KMS-11 (cell line): ENCODE measurements around the gene ANK3.

Experiments used
- H2AFZ ChIP-seq: fragments of 200-600 bp; sonication (generic); 2 replicates; pipeline ENCODE4 v1.6.1; 2016; ENCODE audit warnings: antibody characterized with exemption, mixed run types, low read depth
- H3K27ac ChIP-seq: fragments of 200-600 bp; sonication (generic); 2 replicates; pipeline ENCODE4 v1.6.1; 2016; ENCODE audit warnings: mild to moderate bottlenecking, mixed run types
- H3K27me3 ChIP-seq: fragments of 200-600 bp; sonication (generic); 2 replicates; pipeline ENCODE4 v1.6.1; 2017; ENCODE audit warnings: mild to moderate bottlenecking, low read depth, mixed run types, moderate library complexity; ENCODE audit not compliant: insufficient read depth
- H3K36me3 ChIP-seq: fragments of 200-600 bp; sonication (generic); 2 replicates; pipeline ENCODE4 v1.6.1; 2017; ENCODE audit warnings: mild to moderate bottlenecking, mixed run types; ENCODE audit not compliant: insufficient read depth
- H3K4me1 ChIP-seq: fragments of 200-600 bp; sonication (generic); 2 replicates; pipeline ENCODE4 v1.6.1; 2016; ENCODE audit warnings: mild to moderate bottlenecking, low read depth, mixed run types; ENCODE audit not compliant: poor library complexity, severe bottlenecking
- H3K4me2 ChIP-seq: fragments of 200-600 bp; sonication (generic); 2 replicates; pipeline ENCODE4 v1.7.0; 2016; ENCODE audit warnings: mild to moderate bottlenecking, mixed run types
- H3K4me3 ChIP-seq: fragments of 200-600 bp; sonication (generic); IDR thresholded peaks from 2 replicates; pipeline ENCODE4 v1.6.1; 2017; ENCODE audit warnings: low read depth, low read length, mixed read lengths; ENCODE audit not compliant: insufficient read depth
- H3K79me2 ChIP-seq: fragments of 200-600 bp; sonication (generic); 2 replicates; pipeline ENCODE4 v1.6.1; 2016; ENCODE audit warnings: low read depth, mixed run types; ENCODE audit not compliant: insufficient read depth
- H3K9ac ChIP-seq: fragments of 200-600 bp; sonication (generic); 2 replicates; pipeline ENCODE4 v1.6.1; 2016; ENCODE audit warnings: mild to moderate bottlenecking, mixed run types
- H4K20me1 ChIP-seq: fragments of 200-600 bp; sonication (generic); 2 replicates; pipeline ENCODE4 v1.6.1; 2016; ENCODE audit warnings: mild to moderate bottlenecking, mixed run types; ENCODE audit not compliant: insufficient read depth
- CTCF ChIP-seq: fragments of 200-600 bp; sonication (generic); conservative IDR thresholded peaks from 2 replicates; pipeline ENCODE4 v1.6.1; 2017; ENCODE audit warnings: low read depth, mild to moderate bottlenecking, antibody characterized with exemption, low read length, moderate library complexity, mixed read lengths

The ANK3 gene

GRCh38 chr10:60175441-60175971, 214.2 kb downstream of the ANK3 start:
- Histone ChIP-seq H3K36me3 (peaks cover 22% of the 10 kb centered on the region), H3K4me1 (no peaks in the 10 kb centered on the region), H3K9ac (no peak overlapping the region), H2AFZ (no peak overlapping the region), H4K20me1 (no peaks in the 10 kb centered on the region), H3K27ac (no peak overlapping the region), H3K4me2 (no peak overlapping the region), H3K4me3 (no peak overlapping the region), H3K27me3 (no peaks in the 10 kb centered on the region), H3K79me2 (peaks cover 4% of the 10 kb centered on the region; the same call in 1 of the 2 replicates)
- no peak for TF ChIP-seq CTCF

- Histone ChIP-seq H3K4me1 (no peaks in the 10 kb centered on the region), H3K79me2 (peaks cover 4% of the 10 kb centered on the region; the same call in 1 of the 2 replicates), H3K27ac (no peak overlapping the region), H3K4me2 (no peak overlapping the region), H3K27me3 (no peaks in the 10 kb centered on the region), H4K20me1 (no peaks in the 10 kb centered on the region), H3K9ac (no peak overlapping the region), H3K36me3 (peaks cover 13% of the 10 kb centered on the region), H3K4me3 (no peak overlapping the region), H2AFZ (no peak overlapping the region)
- TF ChIP-seq CTCF: no peak
Observed at GRCh38 chr10:60172363-60172990, 217.2 kb downstream of the ANK3 start.

DNA sequence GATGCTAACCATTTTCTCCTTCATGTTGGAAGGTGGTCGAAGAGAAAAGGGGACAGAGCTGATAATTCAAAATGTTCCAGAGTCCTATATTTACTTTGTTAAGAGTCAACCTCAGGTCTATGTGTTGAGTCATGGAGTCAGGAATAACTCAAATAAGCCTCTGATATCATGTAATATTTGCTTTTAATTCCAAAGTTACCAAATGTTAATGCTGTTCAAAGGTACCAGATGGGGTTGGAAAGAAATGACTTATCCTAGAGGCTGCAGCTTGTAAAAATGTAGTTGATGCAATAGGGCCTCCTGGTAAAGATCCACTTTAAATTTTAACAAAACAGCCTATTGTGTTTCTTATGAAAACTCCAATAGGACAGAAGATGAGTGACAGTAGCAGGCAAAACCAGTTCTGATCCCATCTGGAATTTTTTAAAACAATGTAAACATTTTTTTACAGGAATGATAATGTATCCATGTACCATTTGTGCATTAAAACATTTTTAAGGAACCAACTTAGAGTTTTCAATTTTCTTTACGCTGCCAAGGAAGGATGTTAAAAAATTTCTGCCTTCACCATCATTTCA, 218.2 kb downstream of the ANK3 start:
- no peak overlapping the region for H3K4me3 ChIP-seq
- no peaks in the 10 kb centered on the region for H3K4me1 ChIP-seq
- H3K9ac ChIP-seq: no peak overlapping the region
- no peak overlapping the region for H3K4me2 ChIP-seq
- H4K20me1 ChIP-seq: no peaks in the 10 kb centered on the region
- peaks cover 4% of the 10 kb centered on the region; the same call in 1 of the 2 replicates for H3K79me2 ChIP-seq
- no peaks in the 10 kb centered on the region for H3K27me3 ChIP-seq
- no peak overlapping the region for H3K27ac ChIP-seq
- no peak for TF ChIP-seq CTCF
- peaks cover 13% of the 10 kb centered on the region for H3K36me3 ChIP-seq
- H2AFZ ChIP-seq: no peak overlapping the region

- H4K20me1 ChIP-seq: no peaks in the 10 kb centered on the region
- no peak overlapping the region for H3K4me2 ChIP-seq
- no peak overlapping the region for H3K4me3 ChIP-seq
- no peak overlapping the region for H2AFZ ChIP-seq
- H3K27me3 ChIP-seq: no peaks in the 10 kb centered on the region
- H3K36me3 ChIP-seq: peaks cover 15% of the 10 kb centered on the region
- no peaks in the 10 kb centered on the region for H3K79me2 ChIP-seq
- H3K9ac ChIP-seq: no peak overlapping the region
- TF ChIP-seq CTCF: no peak
- no peaks in the 10 kb centered on the region for H3K4me1 ChIP-seq
- H3K27ac ChIP-seq: no peak overlapping the region
Observed at GRCh38 chr10:60170250-60170649, 219.4 kb downstream of the ANK3 start.
